ENCODE measurements around the gene EGFLAM. TPM values are rescaled to one million over a fixed set of nuclear protein-coding genes. Genes with fewer than 3 reads are reported as not detected.

EGFLAM gene
- total and polyA plus RNA-seq, 9 of the 15 experiments (the other 6 are each of a cell fraction or from before 2014, with no cell fraction given), result 0.09 to 2.5 (median 1.0) TPM

- Histone ChIP-seq H3K27me3 (ENCODE audit: control insufficient read depth in 2 of 2, insufficient read depth in 2 of 2, low read length in 2 of 2) (no peaks in the 10 kb centered on the region), H3K9me3 (replicated peaks; ENCODE audit: control insufficient read depth, insufficient read depth, low read depth, low read length) (no peaks in the 10 kb centered on the region; the same call in 1 of the 2 replicates), H3K27ac (ENCODE audit: extremely low read depth, low read depth, low read length) (no peak overlapping the region), H3K36me3 (ENCODE audit: control insufficient read depth, insufficient read depth, low read length) (no peaks in the 10 kb centered on the region), H3K4me1 (replicated peaks in 1 of 2; ENCODE audit: control insufficient read depth in 2 of 2, insufficient read depth in 2 of 2, low read length in 2 of 2) (no peaks in the 10 kb centered on the region), H2AFZ (ENCODE audit: low read depth, low read length) (no peak overlapping the region), H3K4me2 (ENCODE audit: insufficient read depth, low read length) (no peak overlapping the region), H4K20me1 (replicated peaks; ENCODE audit: control insufficient read depth, insufficient read depth, low read length) (no peaks in the 10 kb centered on the region), H3K79me2 (ENCODE audit: control insufficient read depth, insufficient read depth, low read length) (no peaks in the 10 kb centered on the region), H3K9me1 (ENCODE audit: control insufficient read depth, insufficient read depth, low read length) (no peaks in the 10 kb centered on the region), H3K9ac (ENCODE audit: insufficient read depth in 1 of 2, low read depth in 2 of 2, low read length in 2 of 2) (no peak overlapping the region), H3K4me3 (no peak overlapping the region)
- no peak for ATAC-seq
- DNase-seq (ENCODE audit: extremely low read depth in 1 of 4, low spot score in 3 of 4), result no peak
- intact Hi-C loops (cut with micrococcal nuclease), result no loop called here
- TF ChIP-seq ZKSCAN8 (CRISPR knock-in tag; IDR thresholded peaks at IDR 0.05), result no peak
- no peak for TF ChIP-seq CCNT2 (IDR thresholded peaks at IDR 0.05; ENCODE audit: borderline replicate concordance, extremely low read depth, insufficient read length, low read depth, low read length)
- no peak for TF ChIP-seq JUN (IDR thresholded peaks at IDR 0.05; ENCODE audit: borderline replicate concordance, low read depth, low read length)
- no peak for TF ChIP-seq JUN (CRISPR knock-in tag; IDR thresholded peaks at IDR 0.05; ENCODE audit: borderline replicate concordance)
- no peak for TF ChIP-seq U2AF2 (optimal IDR thresholded peaks at IDR 0.05; ENCODE audit: low read depth, low read length)
- TF ChIP-seq SNRNP70 (optimal IDR thresholded peaks at IDR 0.05; ENCODE audit: low read depth, low read length), result no peak
- no peak for TF ChIP-seq NCOA6 (IDR thresholded peaks at IDR 0.05)
- TF ChIP-seq SP2 (IDR thresholded peaks at IDR 0.05; ENCODE audit: extremely low read depth, low read depth, low read length, poor library complexity, severe bottlenecking), result no peak
- WGBS (ENCODE audit: insufficient coverage, low coverage, missing lambda C conversion rate), result 27% methylated on average over 5 of the region's 5 CpGs
- BruUV-seq (replicated peaks), result no TSS peak
- in situ Hi-C loops (cut with MboI), result no loop called here
- POLR2A ChIA-PET, result no interaction called here
- CTCF ChIA-PET (ENCODE audit: low intra/inter-chr PET ratio), result no interaction called here
- FAIRE-seq, result no peak
These were observed 70.9 kb downstream of the EGFLAM start for GRCh38 chr5:38329132-38329715.

Data from K562 (cell line).